GM21423 (cell line): ENCODE results near the gene PRSS1.
A peak's percentile ranks its signal among the peaks of the same experiment; 100 is the strongest.
"Not testable (repeated sequence)": the region's sequence is repeated elsewhere in the genome, so short reads cannot be mapped to it uniquely, and the experiment has no call there.

ENCODE experiments used
- ATAC-seq: cut with Tn5 transposase; IDR thresholded peaks from one replicate; pipeline ENCODE4 v1.9.1; 2021; ENCODE audit warnings: mild to moderate bottlenecking, moderate library complexity; ENCODE audit not compliant: unreplicated experiment

Gene PRSS1

GRCh38 chr7:142745745-142746144, 3.5 kb upstream of the PRSS1 start:
- ATAC-seq = no peak

GRCh38 chr7:142746264-142746663, 3.0 kb upstream of the PRSS1 start:
- ATAC-seq = no peak

- ATAC-seq = not testable (repeated sequence)
These were observed 862 bp upstream of the PRSS1 start for GRCh38 chr7:142748410-142748809.

- ATAC-seq = no peak
These were observed 1.2 kb downstream of the PRSS1 start for GRCh38 chr7:142750321-142750938.

- not testable (repeated sequence) for ATAC-seq
These were observed 2.4 kb downstream of the PRSS1 start for GRCh38 chr7:142751526-142752175.

GRCh38 chr7:142752376-142753225, 3.3 kb downstream of the PRSS1 start:
- no peak for ATAC-seq

- no peak for ATAC-seq
These were observed 4.1 kb downstream of the PRSS1 start for GRCh38 chr7:142753366-142753765.

GRCh38 chr7:142753925-142754491, 4.7 kb downstream of the PRSS1 start:
- ATAC-seq = not testable (repeated sequence)

GRCh38 chr7:142754681-142755575, 5.7 kb downstream of the PRSS1 start:
- ATAC-seq = no peak

GRCh38 chr7:142758312-142758711, 9.0 kb downstream of the PRSS1 start:
- ATAC-seq = not testable (repeated sequence)

GRCh38 chr7:142759433-142759832, 10.2 kb downstream of the PRSS1 start:
- ATAC-seq = no peak

GRCh38 chr7:142760071-142760642, 10.9 kb downstream of the PRSS1 start:
- no peak for ATAC-seq

- not testable (repeated sequence) for ATAC-seq
These were observed 12.3 kb downstream of the PRSS1 start for GRCh38 chr7:142761606-142762005.

- ATAC-seq = no peak
These were observed 12.8 kb downstream of the PRSS1 start for GRCh38 chr7:142762104-142762503.

- ATAC-seq = no peak
These were observed 18.2 kb downstream of the PRSS1 start for GRCh38 chr7:142767451-142767850.

- ATAC-seq = no peak
These were observed 18.6 kb downstream of the PRSS1 start for GRCh38 chr7:142767861-142768260.

GRCh38 chr7:142768885-142769284, 19.6 kb downstream of the PRSS1 start:
- not testable (repeated sequence) for ATAC-seq

GRCh38 chr7:142770661-142771352, 21.5 kb downstream of the PRSS1 start, which contains the start of gene PRSS2:
TSS of gene PRSS2 (plus strand) at chr7:142770970. CDS start at chr7:142770983, 13 bp downstream.
- ATAC-seq = peak; percentile 16

- ATAC-seq = peak; percentile 88
These were observed 22.1 kb downstream of the PRSS1 start for GRCh38 chr7:142771353-142771723.
